ENCODE measurements around the gene TPX2.
"Not testable (repeated sequence)": the region's sequence is repeated elsewhere in the genome, so short reads cannot be mapped to it uniquely, and the experiment has no call there.

Gene TPX2

DNA sequence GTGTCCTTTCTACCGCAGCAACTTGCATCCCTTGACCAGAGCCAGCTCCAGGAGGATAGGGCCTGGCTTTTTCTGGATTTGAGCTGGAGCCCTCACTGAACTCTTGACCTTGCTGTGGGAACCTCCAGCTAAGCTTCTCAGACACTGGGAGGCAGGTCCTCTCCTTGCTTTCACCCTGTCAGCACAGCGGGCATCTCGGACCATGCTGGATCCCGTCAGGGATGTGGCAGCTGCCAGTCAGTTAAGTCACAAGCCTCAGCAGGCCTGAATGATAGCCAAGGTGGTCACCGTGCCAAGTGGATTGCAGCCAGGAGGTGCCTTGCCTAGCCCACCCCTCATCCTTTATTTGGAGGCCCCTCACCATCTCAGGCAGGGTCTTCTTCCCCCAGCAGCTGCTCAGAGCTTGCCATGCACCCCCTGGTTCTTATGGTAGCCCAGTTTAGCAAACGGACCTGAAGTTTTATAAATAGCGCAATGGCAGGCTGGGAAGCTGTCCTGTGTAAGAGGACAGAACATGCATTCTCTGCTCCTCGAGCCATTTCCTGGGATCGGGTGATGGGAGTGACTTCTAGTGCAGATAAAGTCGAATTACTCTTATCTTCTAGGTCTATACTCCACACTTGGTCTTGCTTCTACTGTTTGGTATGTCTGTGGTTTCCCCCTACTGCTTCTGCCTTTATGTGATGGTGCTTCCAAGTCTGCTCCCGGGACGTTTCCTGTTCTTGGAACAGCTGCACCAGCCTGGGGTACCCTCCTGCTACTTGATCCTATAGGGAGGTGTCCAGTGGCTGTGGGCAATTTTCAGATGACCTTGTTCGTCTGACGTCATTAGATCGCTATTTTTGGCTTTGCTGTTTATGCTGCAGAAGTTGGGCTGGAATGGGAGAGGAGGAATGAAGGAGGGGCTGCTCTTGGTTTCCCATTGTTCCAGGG is 73.0 kb downstream of the TPX2 start:
- no peak overlapping the region for H3K4me3 ChIP-seq (ENCODE audit: insufficient read depth, low read length, poor library complexity, severe bottlenecking)
- H3K9me2 ChIP-seq (replicated peaks; ENCODE audit: insufficient read depth, low read length) = no peaks in the 10 kb centered on the region
- no peaks in the 10 kb centered on the region for H4K20me1 ChIP-seq (ENCODE audit: low read depth, low read length)
- no peaks in the 10 kb centered on the region for H3K36me3 ChIP-seq (ENCODE audit: low read length)
- no peak overlapping the region for H3K9ac ChIP-seq (ENCODE audit: low read length)
- no peak overlapping the region for H3K27ac ChIP-seq (ENCODE audit: low read depth, low read length)
- H3K27me3 ChIP-seq (ENCODE audit: low read length) = no peaks in the 10 kb centered on the region
- TF ChIP-seq, protein P1, sequence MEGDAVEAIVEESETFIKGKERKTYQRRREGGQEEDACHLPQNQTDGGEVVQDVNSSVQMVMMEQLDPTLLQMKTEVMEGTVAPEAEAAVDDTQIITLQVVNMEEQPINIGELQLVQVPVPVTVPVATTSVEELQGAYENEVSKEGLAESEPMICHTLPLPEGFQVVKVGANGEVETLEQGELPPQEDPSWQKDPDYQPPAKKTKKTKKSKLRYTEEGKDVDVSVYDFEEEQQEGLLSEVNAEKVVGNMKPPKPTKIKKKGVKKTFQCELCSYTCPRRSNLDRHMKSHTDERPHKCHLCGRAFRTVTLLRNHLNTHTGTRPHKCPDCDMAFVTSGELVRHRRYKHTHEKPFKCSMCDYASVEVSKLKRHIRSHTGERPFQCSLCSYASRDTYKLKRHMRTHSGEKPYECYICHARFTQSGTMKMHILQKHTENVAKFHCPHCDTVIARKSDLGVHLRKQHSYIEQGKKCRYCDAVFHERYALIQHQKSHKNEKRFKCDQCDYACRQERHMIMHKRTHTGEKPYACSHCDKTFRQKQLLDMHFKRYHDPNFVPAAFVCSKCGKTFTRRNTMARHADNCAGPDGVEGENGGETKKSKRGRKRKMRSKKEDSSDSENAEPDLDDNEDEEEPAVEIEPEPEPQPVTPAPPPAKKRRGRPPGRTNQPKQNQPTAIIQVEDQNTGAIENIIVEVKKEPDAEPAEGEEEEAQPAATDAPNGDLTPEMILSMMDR (IDR thresholded peaks at IDR 0.05; ENCODE audit: insufficient read depth, low read length, poor library complexity, severe bottlenecking) = no peak
- no peak for TF ChIP-seq EZH2phosphoT487 (conservative IDR thresholded peaks at IDR 0.05; ENCODE audit: low read length)
- no peaks in the 10 kb centered on the region for H3K9me3 ChIP-seq (ENCODE audit: insufficient read depth, low read length)
- peaks cover 6% of the 10 kb centered on the region; the same call in 1 of the 2 replicates for H3F3A ChIP-seq (ENCODE audit: insufficient read depth)
- H3K79me2 ChIP-seq (ENCODE audit: insufficient read depth, low read length) = no peaks in the 10 kb centered on the region
- no peak overlapping the region for H3K4me2 ChIP-seq (ENCODE audit: low read depth, low read length, poor library complexity, severe bottlenecking)
- H2AFZ ChIP-seq (ENCODE audit: low read depth, low read length, severe bottlenecking) = no peak overlapping the region

DNA sequence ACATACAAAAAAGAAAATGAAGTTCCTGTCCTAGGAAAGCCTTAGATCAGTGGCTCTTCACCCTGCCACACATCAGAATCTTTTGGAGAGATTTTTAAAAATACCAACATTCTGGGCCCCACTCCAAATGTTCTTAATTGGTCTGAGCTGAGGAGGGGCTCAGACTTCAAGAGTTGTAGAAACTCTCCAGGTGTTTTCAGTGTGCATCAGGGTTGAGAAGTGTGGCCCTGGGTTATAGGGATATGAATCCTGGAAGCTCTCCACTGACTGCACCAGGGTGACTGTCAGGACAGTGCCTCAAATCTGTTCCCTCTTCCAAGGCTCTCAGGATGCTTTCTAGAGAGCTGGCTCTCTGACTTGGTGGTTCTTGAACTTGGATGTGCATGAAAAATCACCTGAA is 74.5 kb downstream of the TPX2 start:
- Histone ChIP-seq H3K4me3 (ENCODE audit: insufficient read depth, low read length, poor library complexity, severe bottlenecking) (no peak overlapping the region), H3F3A (ENCODE audit: insufficient read depth) (peaks cover 3% of the 10 kb centered on the region; the same call in 1 of the 2 replicates), H3K9ac (ENCODE audit: low read length) (no peak overlapping the region), H3K27ac (ENCODE audit: low read depth, low read length) (no peak overlapping the region), H4K20me1 (ENCODE audit: low read depth, low read length) (no peaks in the 10 kb centered on the region), H3K79me2 (ENCODE audit: insufficient read depth, low read length) (no peaks in the 10 kb centered on the region), H3K9me3 (ENCODE audit: insufficient read depth, low read length) (no peaks in the 10 kb centered on the region), H3K4me2 (ENCODE audit: low read depth, low read length, poor library complexity, severe bottlenecking) (no peak overlapping the region), H3K9me2 (replicated peaks; ENCODE audit: insufficient read depth, low read length) (no peaks in the 10 kb centered on the region), H3K36me3 (ENCODE audit: low read length) (no peaks in the 10 kb centered on the region), H2AFZ (ENCODE audit: low read depth, low read length, severe bottlenecking) (no peak overlapping the region), H3K27me3 (ENCODE audit: low read length) (no peaks in the 10 kb centered on the region)
- TF ChIP-seq, protein P1 (IDR thresholded peaks at IDR 0.05; ENCODE audit: insufficient read depth, low read length, poor library complexity, severe bottlenecking) = no peak
- TF ChIP-seq EZH2phosphoT487 (conservative IDR thresholded peaks at IDR 0.05; ENCODE audit: low read length) = no peak

DNA sequence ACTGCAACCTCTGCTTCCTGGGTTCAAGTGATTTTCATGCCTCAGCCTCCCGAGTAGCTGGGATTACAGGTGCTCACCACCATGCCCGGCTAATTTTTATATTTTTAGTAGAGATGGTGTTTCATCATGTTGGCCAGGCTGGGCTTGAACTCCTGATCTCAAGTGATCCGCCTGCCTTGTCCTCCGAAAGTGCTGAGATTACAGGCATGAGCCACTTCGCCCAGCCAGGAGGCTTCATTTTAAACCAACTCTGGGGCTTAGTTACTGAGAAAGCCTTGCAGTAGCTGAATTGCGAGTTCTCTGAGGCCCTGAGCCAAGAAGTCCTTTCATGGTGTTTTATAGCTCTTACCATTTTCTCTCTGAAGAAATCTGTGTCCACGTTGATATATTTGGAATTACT is 75.1 kb downstream of the TPX2 start:
- H3K79me2 ChIP-seq (ENCODE audit: insufficient read depth, low read length); H3F3A ChIP-seq (ENCODE audit: insufficient read depth); H3K9ac ChIP-seq (ENCODE audit: low read length); H4K20me1 ChIP-seq (ENCODE audit: low read depth, low read length); H3K27ac ChIP-seq (ENCODE audit: low read depth, low read length); H3K9me3 ChIP-seq (ENCODE audit: insufficient read depth, low read length); H3K9me2 ChIP-seq (replicated peaks; ENCODE audit: insufficient read depth, low read length); H3K36me3 ChIP-seq (ENCODE audit: low read length); H2AFZ ChIP-seq (ENCODE audit: low read depth, low read length, severe bottlenecking); H3K4me2 ChIP-seq (ENCODE audit: low read depth, low read length, poor library complexity, severe bottlenecking); H3K27me3 ChIP-seq (ENCODE audit: low read length); H3K4me3 ChIP-seq (ENCODE audit: insufficient read depth, low read length, poor library complexity, severe bottlenecking): not testable (repeated sequence)
